Measurements from ENCODE around the gene ANGPTL1. TPM values are rescaled to one million over a fixed set of nuclear protein-coding genes. Genes with fewer than 3 reads are reported as not detected.

ANGPTL1 gene
- total and polyA plus RNA-seq, 2 of the 8 experiments (the other 6 are each of a cell fraction or from before 2014, with no cell fraction given), result not detected

DNA sequence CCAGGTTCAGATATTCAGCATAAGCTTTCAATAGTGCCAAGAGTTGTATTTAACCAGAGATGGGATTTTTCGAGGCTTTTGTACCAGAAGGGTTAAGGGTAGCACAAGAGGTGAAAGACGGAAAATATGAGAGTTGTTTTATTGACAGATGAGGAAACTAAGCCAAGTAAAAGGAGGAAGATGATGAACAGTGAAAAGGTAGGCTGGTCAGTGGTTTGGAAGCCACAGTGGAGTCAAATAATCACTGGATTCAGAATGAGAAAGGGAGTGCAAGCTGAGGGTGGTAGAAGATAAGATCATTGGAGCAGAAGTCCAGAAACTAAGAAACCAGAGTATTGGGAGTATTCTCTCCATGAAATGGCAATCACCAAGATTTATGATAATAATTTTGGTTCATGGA lies 45.7 kb downstream of the ANGPTL1 start:
- Histone ChIP-seq H3K4ac (replicated peaks; ENCODE audit: insufficient read length, low read depth, low read length) (no peak overlapping the region), H2BK12ac (ENCODE audit: low read depth, low read length) (no peak overlapping the region), H2BK5ac (ENCODE audit: low read depth, low read length) (no peak overlapping the region), H4K20me1 (replicated peaks in 1 of 2; ENCODE audit: control insufficient read depth in 1 of 2, insufficient read depth in 2 of 2, low read length in 2 of 2) (no peaks in the 10 kb centered on the region), H2BK20ac (ENCODE audit: low read length) (no peak overlapping the region), H3K27me3 (replicated peaks in 1 of 4; ENCODE audit: control insufficient read depth in 3 of 4, extremely low read depth in 1 of 4, insufficient read depth in 3 of 4, low read length in 3 of 4) (no peaks in the 10 kb centered on the region), H3K18ac (ENCODE audit: extremely low read depth, low read length) (no peak overlapping the region), H4K8ac (ENCODE audit: extremely low read depth, insufficient read depth, low read length) (no peak overlapping the region), H3K23me2 (ENCODE audit: low read depth, low read length) (no peaks in the 10 kb centered on the region), H3K36me3 (ENCODE audit: control insufficient read depth in 2 of 4, insufficient read depth in 4 of 4, low read length in 3 of 4) (no peaks in the 10 kb centered on the region; a peak in 1 of 8 replicates), H3K9me3 (ENCODE audit: insufficient read depth in 2 of 2, low read depth in 1 of 2, low read length in 1 of 2) (peaks cover 5 to 7% of the 10 kb centered on the region in 2 experiments; a peak in 2 of 4 replicates), H2AFZ (ENCODE audit: low read length) (no peak overlapping the region), H2AK5ac (ENCODE audit: low read depth, low read length) (no peak overlapping the region), H3K56ac (replicated peaks; ENCODE audit: insufficient read length, low read depth, low read length) (no peak overlapping the region), H3K14ac (ENCODE audit: insufficient read length) (no peak overlapping the region), H3K23ac (ENCODE audit: insufficient read length) (no peak overlapping the region), H3K79me2 (ENCODE audit: control insufficient read depth in 1 of 2, insufficient read depth in 2 of 2, low read length in 2 of 2) (no peaks in the 10 kb centered on the region), H2BK120ac (replicated peaks; ENCODE audit: low read depth, low read length) (no peak overlapping the region), H2BK15ac (ENCODE audit: low read length) (no peak overlapping the region), H4K91ac (replicated peaks; ENCODE audit: insufficient read length, low read length) (no peak overlapping the region), H4K5ac (ENCODE audit: insufficient read length, low read depth, low read length) (no peak overlapping the region), H3K27ac (ENCODE audit: low read depth, low read length) (no peak overlapping the region), H3K4me3 (ENCODE audit: extremely low read depth in 1 of 4, insufficient read depth in 2 of 4, low read depth in 3 of 4, low read length in 4 of 4) (no peak overlapping the region), H3K79me1 (ENCODE audit: low read depth, low read length) (no peaks in the 10 kb centered on the region), H3K4me1 (replicated peaks in 1 of 4; ENCODE audit: control insufficient read depth in 3 of 4, insufficient read depth in 4 of 4, low read length in 3 of 4) (no peaks in the 10 kb centered on the region), H3K4me2 (ENCODE audit: insufficient read depth in 1 of 2, low read depth in 2 of 2, low read length in 2 of 2) (no peak overlapping the region), H3K9ac (replicated peaks in 1 of 4; ENCODE audit: extremely low read depth in 1 of 4, low read depth in 3 of 4, low read length in 3 of 4) (no peak overlapping the region)
- TF ChIP-seq, protein P1, sequence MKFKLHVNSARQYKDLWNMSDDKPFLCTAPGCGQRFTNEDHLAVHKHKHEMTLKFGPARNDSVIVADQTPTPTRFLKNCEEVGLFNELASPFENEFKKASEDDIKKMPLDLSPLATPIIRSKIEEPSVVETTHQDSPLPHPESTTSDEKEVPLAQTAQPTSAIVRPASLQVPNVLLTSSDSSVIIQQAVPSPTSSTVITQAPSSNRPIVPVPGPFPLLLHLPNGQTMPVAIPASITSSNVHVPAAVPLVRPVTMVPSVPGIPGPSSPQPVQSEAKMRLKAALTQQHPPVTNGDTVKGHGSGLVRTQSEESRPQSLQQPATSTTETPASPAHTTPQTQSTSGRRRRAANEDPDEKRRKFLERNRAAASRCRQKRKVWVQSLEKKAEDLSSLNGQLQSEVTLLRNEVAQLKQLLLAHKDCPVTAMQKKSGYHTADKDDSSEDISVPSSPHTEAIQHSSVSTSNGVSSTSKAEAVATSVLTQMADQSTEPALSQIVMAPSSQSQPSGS (IDR thresholded peaks at IDR 0.05; ENCODE audit: low read length), result no peak
- TF ChIP-seq BRCA1 (IDR thresholded peaks at IDR 0.05; ENCODE audit: low read depth, low read length) (no peak), CHD1 (IDR thresholded peaks at IDR 0.05; ENCODE audit: low read depth, low read length) (no peak), JUN (IDR thresholded peaks at IDR 0.05; ENCODE audit: low read depth, low read length) (no peak), SIN3A (conservative IDR thresholded peaks at IDR 0.05 in 1 of 2, IDR thresholded peaks at IDR 0.05 in 1 of 2; ENCODE audit: low read depth in 1 of 2, low read length in 2 of 2) (no peak), SIX5 (IDR thresholded peaks at IDR 0.05; ENCODE audit: low read depth, low read length) (no peak), POLR2AphosphoS5 (IDR thresholded peaks at IDR 0.05; ENCODE audit: low read depth, low read length) (no peak), RFX5 (IDR thresholded peaks at IDR 0.05; ENCODE audit: borderline replicate concordance, low read depth, low read length) (no peak), CBX8 (IDR thresholded peaks at IDR 0.05; ENCODE audit: borderline replicate concordance, low read depth, low read length) (no peak)
- CTCF ChIA-PET (ENCODE audit: partially characterized antibody), result no interaction called here
- DNase-seq (ENCODE audit: low read depth in 1 of 2, low spot score in 2 of 2) (no peak), FAIRE-seq (no peak)
- 98 to 100% methylated on average over 1 to 2 of the region's 2 CpGs for WGBS, 2 experiments (ENCODE audit: extremely low coverage in 1 of 2, insufficient coverage in 1 of 2, insufficient read length in 1 of 2, insufficient replicate concordance in 2 of 2, low coverage in 1 of 2, low lambda C conversion rate in 2 of 2, missing lambda C conversion rate in 1 of 2)
- POLR2A ChIA-PET (ENCODE audit: partially characterized antibody), result no interaction called here

Measured in H1 (cell line).